ENCODE data around the gene JUNB. TPM values are rescaled to one million over a fixed set of nuclear protein-coding genes. Genes with fewer than 3 reads are reported as not detected.
A peak's percentile ranks its signal among the peaks of the same experiment; 100 is the strongest.

The JUNB gene
- total RNA-seq, 1 experiment from 2014 or later, result 125 TPM

DNA sequence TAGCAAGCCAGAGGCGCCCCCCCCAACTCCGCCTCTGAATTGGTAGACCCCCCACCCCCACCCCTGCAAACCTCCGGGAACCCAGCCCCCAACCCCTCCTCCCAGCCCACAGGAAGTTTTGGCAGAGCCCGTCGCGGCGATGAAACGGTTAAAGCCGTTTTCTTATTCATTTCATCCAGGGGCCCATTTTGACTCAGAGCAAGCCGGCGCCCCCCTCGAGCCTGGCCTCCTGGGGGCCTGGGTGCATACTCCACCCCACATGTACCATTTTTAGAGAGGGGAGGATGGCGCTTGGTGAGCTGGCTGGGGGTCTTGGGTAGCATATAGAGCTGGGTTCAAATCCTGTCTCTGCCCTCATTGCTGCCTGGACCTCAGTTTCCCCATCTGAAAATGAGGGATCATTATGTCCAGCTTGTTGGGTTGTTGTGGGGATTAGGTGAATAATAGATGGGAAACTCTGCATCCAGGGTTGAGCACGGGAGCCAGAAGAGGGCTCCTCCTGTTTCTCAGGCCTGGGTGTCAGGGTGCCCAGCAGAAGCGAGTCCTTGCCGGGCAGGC, 7.9 kb upstream of the JUNB start:
- no TSS peak for BruUV-seq (replicated peaks)
- POLR2A ChIA-PET, result interaction anchor here (0.7 to 2.7 kb wide), 8 partner anchors 10 to 369 kb away, joined by 3 to 91 read pairs (median 3); partner anchors contain the start of genes GCDH, GET3, JUNB and ZNF490
- H3K4me3 Mint-ChIP-seq (ENCODE audit: unreplicated experiment), result peak overlapping the region; percentile 68

DNA sequence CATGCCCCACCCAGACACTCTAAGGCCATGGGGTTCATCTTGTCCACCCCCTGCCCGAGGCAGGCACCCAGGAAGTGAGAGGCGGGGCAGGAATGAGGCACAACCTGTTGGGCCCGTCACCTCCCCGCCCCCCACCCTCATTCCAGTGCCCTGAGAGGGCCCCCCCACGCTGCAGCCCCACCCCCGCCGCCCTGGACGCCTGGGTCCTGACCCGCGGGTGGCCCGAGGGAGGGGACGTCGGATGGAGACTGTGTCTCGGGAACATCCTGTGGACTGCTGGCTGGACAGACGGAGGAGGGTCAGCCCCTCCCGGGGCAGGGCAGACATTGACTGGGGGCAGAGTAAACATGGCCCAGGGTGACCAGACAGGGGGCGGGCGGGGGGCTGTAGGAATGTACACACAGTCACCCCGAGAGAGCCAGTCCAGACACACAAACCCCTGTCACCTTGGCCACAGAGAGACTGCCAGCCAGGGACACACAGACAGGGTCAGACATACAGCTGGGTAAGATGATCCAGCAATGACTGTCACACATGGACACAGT, 7.4 kb upstream of the JUNB start:
- CTCF ChIA-PET, result interaction anchor here (2.0 kb wide), 1 partner anchor 63 kb away, joined by 7 read pairs; no protein-coding TSS in a partner anchor
- POLR2A ChIA-PET, result interaction anchor here (0.7 to 2.7 kb wide), 4 partner anchors 9 to 84 kb away, joined by 3 to 91 read pairs (median 3); partner anchors contain the start of gene JUNB
- Mint-ChIP-seq H3K4me3 (ENCODE audit: unreplicated experiment) (peak overlapping the region; percentile 68), H3K9me3 (ENCODE audit: unreplicated experiment) (no peaks in the 10 kb centered on the region), H3K36me3 (ENCODE audit: insufficient read depth, unreplicated experiment) (no peaks in the 10 kb centered on the region), H3K27ac (ENCODE audit: low read depth, unreplicated experiment) (no peak overlapping the region), H3K4me1 (ENCODE audit: insufficient read depth, unreplicated experiment) (peaks cover 9% of the 10 kb centered on the region), H3K27me3 (ENCODE audit: insufficient read depth, unreplicated experiment) (no peaks in the 10 kb centered on the region)
- TF ChIP-seq, protein P1, sequence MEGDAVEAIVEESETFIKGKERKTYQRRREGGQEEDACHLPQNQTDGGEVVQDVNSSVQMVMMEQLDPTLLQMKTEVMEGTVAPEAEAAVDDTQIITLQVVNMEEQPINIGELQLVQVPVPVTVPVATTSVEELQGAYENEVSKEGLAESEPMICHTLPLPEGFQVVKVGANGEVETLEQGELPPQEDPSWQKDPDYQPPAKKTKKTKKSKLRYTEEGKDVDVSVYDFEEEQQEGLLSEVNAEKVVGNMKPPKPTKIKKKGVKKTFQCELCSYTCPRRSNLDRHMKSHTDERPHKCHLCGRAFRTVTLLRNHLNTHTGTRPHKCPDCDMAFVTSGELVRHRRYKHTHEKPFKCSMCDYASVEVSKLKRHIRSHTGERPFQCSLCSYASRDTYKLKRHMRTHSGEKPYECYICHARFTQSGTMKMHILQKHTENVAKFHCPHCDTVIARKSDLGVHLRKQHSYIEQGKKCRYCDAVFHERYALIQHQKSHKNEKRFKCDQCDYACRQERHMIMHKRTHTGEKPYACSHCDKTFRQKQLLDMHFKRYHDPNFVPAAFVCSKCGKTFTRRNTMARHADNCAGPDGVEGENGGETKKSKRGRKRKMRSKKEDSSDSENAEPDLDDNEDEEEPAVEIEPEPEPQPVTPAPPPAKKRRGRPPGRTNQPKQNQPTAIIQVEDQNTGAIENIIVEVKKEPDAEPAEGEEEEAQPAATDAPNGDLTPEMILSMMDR (IDR thresholded peaks at IDR 0.05; ENCODE audit: unreplicated experiment), result no peak
- intact Hi-C loops (cut with micrococcal nuclease), result no loop called here
- no TSS peak for BruUV-seq (replicated peaks)
- peak; percentile 58 for DNase-seq (ENCODE audit: unreplicated experiment)

More for the DNA sequence above, 7.9 kb upstream of the JUNB start:
- H3K36me3 Mint-ChIP-seq (ENCODE audit: insufficient read depth, unreplicated experiment), result no peaks in the 10 kb centered on the region
- H3K27me3 Mint-ChIP-seq (ENCODE audit: insufficient read depth, unreplicated experiment), result no peaks in the 10 kb centered on the region
- no peak for DNase-seq (ENCODE audit: unreplicated experiment)
- H3K27ac Mint-ChIP-seq (ENCODE audit: low read depth, unreplicated experiment), result no peak overlapping the region
- intact Hi-C loops (cut with micrococcal nuclease), result no loop called here
- TF ChIP-seq, protein P1 (IDR thresholded peaks at IDR 0.05; ENCODE audit: unreplicated experiment), result no peak
- CTCF ChIA-PET, result interaction anchor here (0.6 to 2.0 kb wide), 5 partner anchors 9 to 105 kb away, joined by 3 to 8 read pairs (median 5); no protein-coding TSS in a partner anchor
- H3K9me3 Mint-ChIP-seq (ENCODE audit: unreplicated experiment), result no peaks in the 10 kb centered on the region
- H3K4me1 Mint-ChIP-seq (ENCODE audit: insufficient read depth, unreplicated experiment), result peaks cover 7% of the 10 kb centered on the region

DNA sequence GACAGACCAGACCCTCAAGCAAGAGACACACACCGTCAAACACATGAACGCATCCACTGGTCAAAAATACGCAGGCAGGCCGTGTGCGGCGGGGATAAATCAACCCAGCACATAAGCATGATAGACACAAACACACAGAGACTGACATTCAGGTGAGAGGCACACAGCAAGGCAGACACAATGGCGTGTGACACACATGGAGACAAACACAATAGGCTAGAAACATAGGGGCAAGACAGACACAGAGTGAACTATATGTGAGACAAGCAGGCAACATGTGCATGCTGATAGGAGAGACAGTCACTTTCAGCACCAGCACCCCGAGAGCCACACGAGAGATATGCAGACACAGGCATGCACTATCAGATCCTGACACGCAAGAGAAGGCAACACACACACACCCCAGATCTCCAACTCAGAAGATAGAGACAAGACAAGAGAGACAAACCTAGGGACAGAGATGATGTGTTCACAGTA, 6.9 kb upstream of the JUNB start:
- no peak overlapping the region for H3K27ac Mint-ChIP-seq (ENCODE audit: low read depth, unreplicated experiment)
- intact Hi-C loops (cut with micrococcal nuclease), result no loop called here
- no peak for DNase-seq (ENCODE audit: unreplicated experiment)
- no peaks in the 10 kb centered on the region for H3K36me3 Mint-ChIP-seq (ENCODE audit: insufficient read depth, unreplicated experiment)
- TF ChIP-seq, protein P1 (IDR thresholded peaks at IDR 0.05; ENCODE audit: unreplicated experiment), result no peak
- no TSS peak for BruUV-seq (replicated peaks)
- H3K4me3 Mint-ChIP-seq (ENCODE audit: unreplicated experiment), result no peak overlapping the region
- peaks cover 13% of the 10 kb centered on the region for H3K4me1 Mint-ChIP-seq (ENCODE audit: insufficient read depth, unreplicated experiment)
- H3K9me3 Mint-ChIP-seq (ENCODE audit: unreplicated experiment), result no peaks in the 10 kb centered on the region
- POLR2A ChIA-PET, result interaction anchor here (0.7 to 2.7 kb wide), 2 partner anchors 9 to 10 kb away, joined by 3 to 91 read pairs; partner anchors contain the start of gene JUNB
- CTCF ChIA-PET, result no interaction called here
- H3K27me3 Mint-ChIP-seq (ENCODE audit: insufficient read depth, unreplicated experiment), result no peaks in the 10 kb centered on the region

DNA sequence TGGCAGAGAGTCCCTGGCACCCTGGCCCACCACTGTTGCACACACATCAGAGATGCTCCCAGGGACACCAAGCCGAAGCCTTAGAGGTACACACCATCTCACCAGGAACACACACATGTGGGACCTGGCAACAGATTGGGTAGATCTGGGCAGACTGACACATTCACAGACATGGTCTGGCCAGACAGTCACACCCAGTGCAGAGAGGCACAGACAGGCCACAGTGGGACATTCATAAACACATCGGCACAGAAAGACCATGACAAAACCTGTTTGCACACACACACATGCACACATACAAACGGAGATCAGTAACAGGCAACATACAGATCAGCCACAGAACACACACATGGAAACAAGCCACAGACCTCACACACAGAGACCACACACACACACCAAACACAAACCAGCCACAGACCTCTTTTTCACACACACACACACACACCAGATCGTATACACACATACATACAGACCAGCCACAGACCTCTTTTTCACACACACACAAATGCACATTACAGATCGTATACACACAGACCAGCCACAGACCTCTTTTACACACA, 6.3 kb upstream of the JUNB start:
- H3K27ac Mint-ChIP-seq (ENCODE audit: low read depth, unreplicated experiment), result no peak overlapping the region
- intact Hi-C loops (cut with micrococcal nuclease), result no loop called here

More for the DNA sequence above, 6.3 kb upstream of the JUNB start:
- no peaks in the 10 kb centered on the region for H3K27me3 Mint-ChIP-seq (ENCODE audit: insufficient read depth, unreplicated experiment)
- ChIA-PET CTCF (interaction anchor here (0.9 to 1.5 kb wide), 2 partner anchors 12 to 63 kb away, joined by 3 to 4 read pairs; no protein-coding TSS in a partner anchor), POLR2A (interaction anchor here (0.8 to 5.0 kb wide), 2 partner anchors 8 to 11 kb away, joined by 3 to 132 read pairs; partner anchors contain the start of gene HOOK2)
- no TSS peak for BruUV-seq (replicated peaks)
- no peaks in the 10 kb centered on the region for H3K36me3 Mint-ChIP-seq (ENCODE audit: insufficient read depth, unreplicated experiment)
- no peaks in the 10 kb centered on the region for H3K9me3 Mint-ChIP-seq (ENCODE audit: unreplicated experiment)
- DNase-seq (ENCODE audit: unreplicated experiment), result no peak
- no peak overlapping the region for H3K4me3 Mint-ChIP-seq (ENCODE audit: unreplicated experiment)
- TF ChIP-seq, protein P1 (IDR thresholded peaks at IDR 0.05; ENCODE audit: unreplicated experiment), result no peak
- H3K4me1 Mint-ChIP-seq (ENCODE audit: insufficient read depth, unreplicated experiment), result peaks cover 13% of the 10 kb centered on the region

All from MCF 10A (cell line).